ENCODE measurements around the gene RAD51AP1. TPM values are rescaled to one million over a fixed set of nuclear protein-coding genes. Genes with fewer than 3 reads are reported as not detected.

RAD51AP1 gene
- polyA plus RNA-seq, 1 donor from 2014 or later: 6.6 TPM

GRCh38 chr12:4557586-4557985, 18.9 kb downstream of the RAD51AP1 start:
- Histone ChIP-seq H2AFZ (ENCODE audit: low read depth, low read length) (no peak overlapping the region), H3K79me2 (replicated peaks; ENCODE audit: insufficient read depth, low read length) (no peaks in the 10 kb centered on the region), H3K27me3 (ENCODE audit: insufficient read depth, low read depth, low read length) (no peaks in the 10 kb centered on the region), H4K20me1 (ENCODE audit: insufficient read depth) (no peaks in the 10 kb centered on the region), H3K9me3 (ENCODE audit: low read length) (no peaks in the 10 kb centered on the region), H3K27ac (ENCODE audit: low read length) (no peak overlapping the region), H3K4me3 (ENCODE audit: low read length) (no peak overlapping the region), H3K4me2 (ENCODE audit: low read length) (no peak overlapping the region), H3K36me3 (ENCODE audit: insufficient read depth, low read length) (no peaks in the 10 kb centered on the region), H3K9ac (ENCODE audit: low read length) (no peak overlapping the region), H3F3A (ENCODE audit: insufficient read depth, low read length, poor library complexity, severe bottlenecking) (no peaks in the 10 kb centered on the region), H3K9me2 (ENCODE audit: insufficient read depth, low read length) (no peaks in the 10 kb centered on the region)
- no peak for TF ChIP-seq EZH2 (IDR thresholded peaks at IDR 0.05; ENCODE audit: borderline replicate concordance, insufficient read depth, low read length, poor library complexity, severe bottlenecking)
- TF ChIP-seq POLR2AphosphoS5 (IDR thresholded peaks at IDR 0.05): no peak

- H3K9me3 ChIP-seq (ENCODE audit: low read length): no peaks in the 10 kb centered on the region
- H4K20me1 ChIP-seq (ENCODE audit: insufficient read depth): no peaks in the 10 kb centered on the region
- no peaks in the 10 kb centered on the region for H3K27me3 ChIP-seq (ENCODE audit: insufficient read depth, low read depth, low read length)
- no peaks in the 10 kb centered on the region for H3F3A ChIP-seq (ENCODE audit: insufficient read depth, low read length, poor library complexity, severe bottlenecking)
- no peak overlapping the region for H3K4me3 ChIP-seq (ENCODE audit: low read length)
- TF ChIP-seq EP300 (conservative IDR thresholded peaks at IDR 0.05; ENCODE audit: poor library complexity, severe bottlenecking): no peak
- H3K36me3 ChIP-seq (ENCODE audit: insufficient read depth, low read length): no peaks in the 10 kb centered on the region
- H3K79me2 ChIP-seq (replicated peaks; ENCODE audit: insufficient read depth, low read length): no peaks in the 10 kb centered on the region
- H3K27ac ChIP-seq (ENCODE audit: low read length): no peak overlapping the region
- H3K9me2 ChIP-seq (ENCODE audit: insufficient read depth, low read length): no peaks in the 10 kb centered on the region
- H2AFZ ChIP-seq (ENCODE audit: low read depth, low read length): no peak overlapping the region
- no peak overlapping the region for H3K4me2 ChIP-seq (ENCODE audit: low read length)
- no peak overlapping the region for H3K9ac ChIP-seq (ENCODE audit: low read length)
Measured at GRCh38 chr12:4558171-4558570, 19.5 kb downstream of the RAD51AP1 start.

GRCh38 chr12:4562034-4562657, 23.5 kb downstream of the RAD51AP1 start, which contains the start of gene DYRK4:
TSS of gene DYRK4 (plus strand) at chr12:4562208. CDS start at chr12:4562246, 38 bp downstream.
- H3K36me3 ChIP-seq (ENCODE audit: insufficient read depth, low read length): no peaks in the 10 kb centered on the region
- peak within 1 kb of the TSS; percentile 61 for H3K4me3 ChIP-seq (ENCODE audit: low read length)
- no peak within 1 kb of the TSS for H3K9ac ChIP-seq (ENCODE audit: low read length)
- H3K9me2 ChIP-seq (ENCODE audit: insufficient read depth, low read length): no peaks in the 10 kb centered on the region
- no peaks in the 10 kb centered on the region for H3F3A ChIP-seq (ENCODE audit: insufficient read depth, low read length, poor library complexity, severe bottlenecking)
- H3K79me2 ChIP-seq (replicated peaks; ENCODE audit: insufficient read depth, low read length): no peaks in the 10 kb centered on the region
- H3K9me3 ChIP-seq (ENCODE audit: low read length): no peaks in the 10 kb centered on the region
- H3K27me3 ChIP-seq (ENCODE audit: insufficient read depth, low read depth, low read length): no peaks in the 10 kb centered on the region
- H3K4me2 ChIP-seq (ENCODE audit: low read length): no peak within 1 kb of the TSS
- no peak within 1 kb of the TSS for H3K27ac ChIP-seq (ENCODE audit: low read length)
- peak within 1 kb of the TSS; percentile 23 for H2AFZ ChIP-seq (ENCODE audit: low read depth, low read length)
- H4K20me1 ChIP-seq (ENCODE audit: insufficient read depth): no peaks in the 10 kb centered on the region
- TF ChIP-seq TAF1 (IDR thresholded peaks at IDR 0.05; ENCODE audit: low read depth): peak; percentile 25
- TF ChIP-seq MXI1 (conservative IDR thresholded peaks at IDR 0.05; ENCODE audit: poor library complexity, severe bottlenecking): no peak
- no peak for TF ChIP-seq SMC3 (conservative IDR thresholded peaks at IDR 0.05; ENCODE audit: poor library complexity)
- TF ChIP-seq REST (IDR thresholded peaks at IDR 0.05; ENCODE audit: borderline replicate concordance): no peak
- no peak for TF ChIP-seq CTCF (IDR thresholded peaks at IDR 0.05; ENCODE audit: poor library complexity, severe bottlenecking)
- TF ChIP-seq EZH2 (IDR thresholded peaks at IDR 0.05; ENCODE audit: borderline replicate concordance, insufficient read depth, low read length, poor library complexity, severe bottlenecking): no peak

Data from neural cell (in vitro differentiated cells).